Measurements from ENCODE around the gene UPK3A. TPM values are rescaled to one million over a fixed set of nuclear protein-coding genes. Genes with fewer than 3 reads are reported as not detected.
A peak's percentile ranks its signal among the peaks of the same experiment; 100 is the strongest.

The UPK3A gene
- polyA plus RNA-seq, 3 donors = 6.0 to 19.0 (median 14.0) TPM

- H3K79me2 ChIP-seq (ENCODE audit: insufficient read depth, low read length) = peaks cover 55% of the 10 kb centered on the region
- H3K4me1 ChIP-seq (ENCODE audit: control insufficient read depth in 1 of 2, insufficient read depth in 2 of 2, low read length in 2 of 2) = peaks cover 39 to 44% of the 10 kb centered on the region in 2 donors
Observed at GRCh38 chr22:45310977-45311531, 26.3 kb downstream of the UPK3A start.

GRCh38 chr22:45312415-45312814 is 27.7 kb downstream of the UPK3A start:
- H3K4me2 ChIP-seq (replicated peaks; ENCODE audit: extremely low read depth, low read length, poor library complexity, severe bottlenecking) = no peak overlapping the region
- WGBS (ENCODE audit: insufficient coverage) = 84% methylated on average over 7 of the region's 8 CpGs
- H2AFZ ChIP-seq (ENCODE audit: insufficient read depth, low read depth, low read length, poor library complexity, severe bottlenecking) = no peak overlapping the region
- H4K20me1 ChIP-seq (ENCODE audit: insufficient read depth, low read length) = peaks cover 21% of the 10 kb centered on the region
- peaks cover 46 to 55% of the 10 kb centered on the region in 2 donors for H3K4me1 ChIP-seq (ENCODE audit: control insufficient read depth in 1 of 2, insufficient read depth in 2 of 2, low read length in 2 of 2)
- intact Hi-C loops (cut with micrococcal nuclease) = loop anchor here in 1 of 2 donors (5.0 kb wide), 1 partner anchor 85 kb away; no protein-coding TSS in a partner anchor
- Mint-ChIP-seq H3K36me3 (peaks cover 18 to 21% of the 10 kb centered on the region in 2 donors), H3K27me3 (ENCODE audit: low read depth in 3 of 3) (peaks cover 2 to 5% (median 4%) of the 10 kb centered on the region in 3 donors), H3K4me1 (peaks cover 67% of the 10 kb centered on the region), H3K4me3 (no peak overlapping the region), H3K27ac (peak overlapping the region in 2 of 7 donors; percentile 19 to 28), H3K9me3 (no peaks in the 10 kb centered on the region)
- H3K36me3 ChIP-seq (replicated peaks in 1 of 2; ENCODE audit: control insufficient read depth in 1 of 2, insufficient read depth in 2 of 2, low read length in 2 of 2) = peaks cover 0 to 3% of the 10 kb centered on the region in 2 donors
- H3K79me2 ChIP-seq (ENCODE audit: insufficient read depth, low read length) = peaks cover 69% of the 10 kb centered on the region
- no peaks in the 10 kb centered on the region for H3K9me3 ChIP-seq (replicated peaks in 1 of 2; ENCODE audit: control insufficient read depth in 1 of 2, insufficient read depth in 1 of 2, low read length in 2 of 2)
- no peak for TF ChIP-seq CTCF (IDR thresholded peaks at IDR 0.05)
- no peak overlapping the region for H3K27ac ChIP-seq (ENCODE audit: low read depth in 1 of 2, low read length in 2 of 2)
- H3K9ac ChIP-seq (ENCODE audit: insufficient read depth, low read length, poor library complexity, severe bottlenecking) = no peak overlapping the region
- no peaks in the 10 kb centered on the region for H3K27me3 ChIP-seq (ENCODE audit: control insufficient read depth in 2 of 2, insufficient read depth in 2 of 2, low read length in 2 of 2)
- H3K4me3 ChIP-seq (replicated peaks in 1 of 3; ENCODE audit: low read depth in 2 of 3, low read length in 3 of 3) = no peak overlapping the region
- DNase-seq = no peak

More at GRCh38 chr22:45310977-45311531, 26.3 kb downstream of the UPK3A start:
- no peak for DNase-seq
- H2AFZ ChIP-seq (ENCODE audit: insufficient read depth, low read depth, low read length, poor library complexity, severe bottlenecking) = peak overlapping the region; percentile 84
- H3K9me3 ChIP-seq (replicated peaks in 1 of 2; ENCODE audit: control insufficient read depth in 1 of 2, insufficient read depth in 1 of 2, low read length in 2 of 2) = no peaks in the 10 kb centered on the region
- Mint-ChIP-seq H3K4me1 (peaks cover 60% of the 10 kb centered on the region), H3K9me3 (no peaks in the 10 kb centered on the region), H3K36me3 (peaks cover 13 to 17% of the 10 kb centered on the region in 2 donors), H3K27ac (peak overlapping the region in 5 of 7 donors; percentile 54 to 90 (median 87)), H3K4me3 (peak overlapping the region; percentile 88 to 91), H3K27me3 (ENCODE audit: low read depth in 3 of 3) (peaks cover 2 to 5% (median 4%) of the 10 kb centered on the region in 3 donors)
- peaks cover 8% of the 10 kb centered on the region for H4K20me1 ChIP-seq (ENCODE audit: insufficient read depth, low read length)
- H3K36me3 ChIP-seq (replicated peaks in 1 of 2; ENCODE audit: control insufficient read depth in 1 of 2, insufficient read depth in 2 of 2, low read length in 2 of 2) = peaks cover 0 to 3% of the 10 kb centered on the region in 2 donors
- peak overlapping the region; percentile 95 for H3K4me2 ChIP-seq (replicated peaks; ENCODE audit: extremely low read depth, low read length, poor library complexity, severe bottlenecking)
- WGBS (ENCODE audit: insufficient coverage) = 69% methylated on average over 11 of the region's 14 CpGs
- peak overlapping the region; percentile 85 to 88 (median 88) for H3K4me3 ChIP-seq (replicated peaks in 1 of 3; ENCODE audit: low read depth in 2 of 3, low read length in 3 of 3)
- no peaks in the 10 kb centered on the region for H3K27me3 ChIP-seq (ENCODE audit: control insufficient read depth in 2 of 2, insufficient read depth in 2 of 2, low read length in 2 of 2)
- H3K27ac ChIP-seq (ENCODE audit: low read depth in 1 of 2, low read length in 2 of 2) = no peak overlapping the region
- TF ChIP-seq CTCF (IDR thresholded peaks at IDR 0.05) = no peak
- intact Hi-C loops (cut with micrococcal nuclease) = loop anchor here in 1 of 2 donors (5.0 kb wide), 1 partner anchor 84 kb away; no protein-coding TSS in a partner anchor
- H3K9ac ChIP-seq (ENCODE audit: insufficient read depth, low read length, poor library complexity, severe bottlenecking) = peak overlapping the region; percentile 92
